HCT116 (cell line): ENCODE results near the gene NPEPL1. TPM values are rescaled to one million over a fixed set of nuclear protein-coding genes. Genes with fewer than 3 reads are reported as not detected.

ENCODE experiments used
- ATAC-seq: fragments of 200-7000 bp; cut with Tn5 transposase; 2 replicates; pipeline ENCODE4 v1.9.1; 2020; ENCODE audit warnings: mild to moderate bottlenecking, moderate library complexity
- BruUV-seq: library from RNA; stranded (reverse); fragments of 400-500 nt; replicated peaks from 2 replicates; lab custom pipeline; 2021; lab: Mats Ljungman, UMichigan
- CTCF ChIA-PET: fragments of 300-600 bp; sonication (Branson Sonifier 250); formaldehyde crosslinking; loops from one replicate; lab custom pipeline; 2021; ENCODE audit warnings: antibody characterized with exemption; lab: Charles Lee
- POLR2A ChIA-PET: fragments of 300-600, 350-600 bp; sonication (Branson Sonifier 250); formaldehyde crosslinking; loops from one replicate; lab custom pipeline; 2021; ENCODE audit warnings: antibody characterized with exemption; lab: Charles Lee
- RAD21 ChIA-PET, 2 experiments: fragments of 300-600 bp; sonication (Branson Sonifier 250); formaldehyde crosslinking; loops; one replicate each; lab custom pipeline; 2023; ENCODE audit warnings: low total read pairs in 2 of 2; ENCODE audit not compliant: uncharacterized antibody in 2 of 2, unreplicated experiment in 2 of 2, low non-redundant PET in 1 of 2; lab: Charles Lee
- DNase-seq: peaks from one replicate; pipeline ENCODE4 v3.0.0-alpha.2; 2010; ENCODE audit warnings: low read depth, low spot score
- H2AFZ ChIP-seq: fragments of 200-600 bp; shearing (Covaris generic), sonication (generic); 2 replicates; pipeline ENCODE4 v1.6.1; 2017; ENCODE audit warnings: low read depth, mixed run types, mixed read lengths, antibody characterized with exemption, low read length; ENCODE audit not compliant: poor library complexity, severe bottlenecking
- H3K27ac ChIP-seq: 2 replicates; pipeline ENCODE4 v1.5.1; 2012; ENCODE audit warnings: low read depth, low read length
- H3K27me3 ChIP-seq: fragments of 200-600 bp; sonication (generic); 2 replicates; pipeline ENCODE4 v1.6.1; 2016; ENCODE audit warnings: mixed run types, low read length, mixed read lengths; ENCODE audit not compliant: insufficient read depth
- H3K36me3 ChIP-seq, 2 experiments: fragments of 200-500 bp in 1 of 2; fragments of 200-600 bp in 1 of 2; sonication (Bioruptor generic) in 1 of 2; sonication (generic) in 1 of 2; 2 replicates each; pipeline versions ENCODE4 v1.5.1 to v1.6.1; 2014 to 2016; ENCODE audit warnings: low read length in 2 of 2, inconsistent platforms in 1 of 2, mixed read lengths in 1 of 2, mixed run types in 1 of 2; ENCODE audit not compliant: insufficient read depth in 2 of 2, control insufficient read depth in 1 of 2
- H3K4me1 ChIP-seq, 2 experiments: fragments of 200-600 bp in 1 of 2; sonication (generic) in 1 of 2; 2 replicates each; pipeline versions ENCODE4 v1.5.1 to v1.6.1; 2012 to 2017; ENCODE audit warnings: low read length in 2 of 2, inconsistent platforms in 1 of 2, mild to moderate bottlenecking in 1 of 2, mixed read lengths in 1 of 2, mixed run types in 1 of 2, moderate library complexity in 1 of 2; ENCODE audit not compliant: insufficient read depth in 2 of 2, control insufficient read depth in 1 of 2
- H3K4me2 ChIP-seq: fragments of 200-600 bp; sonication (generic); 2 replicates; pipeline ENCODE4 v1.6.1; 2017; ENCODE audit warnings: mixed run types, low read length, mixed read lengths
- H3K4me3 ChIP-seq, 2 experiments: fragments of 200-600 bp in 1 of 2; sonication (generic) in 1 of 2; replicated peaks in 1 of 2; 2 replicates each; pipeline ENCODE4 v1.5.1; 2011 to 2016; ENCODE audit warnings: low read length in 2 of 2, control low read depth in 1 of 2, low read depth in 1 of 2, mild to moderate bottlenecking in 1 of 2, mixed read lengths in 1 of 2, mixed run types in 1 of 2
- H3K79me2 ChIP-seq: fragments of 200-600 bp; sonication (generic); 2 replicates; pipeline ENCODE4 v1.6.1; 2017; ENCODE audit warnings: mild to moderate bottlenecking, mixed run types, low read length, moderate library complexity, mixed read lengths; ENCODE audit not compliant: insufficient read depth
- H3K9ac ChIP-seq: fragments of 200-600 bp; sonication (generic); 2 replicates; pipeline ENCODE4 v1.6.1; 2016; ENCODE audit warnings: low read length, mixed read lengths
- H3K9me2 ChIP-seq: fragments of 200-600 bp; sonication (generic), shearing (Covaris generic); 2 replicates; pipeline ENCODE4 v1.6.1; 2017; ENCODE audit warnings: mixed run types, mild to moderate bottlenecking, moderate library complexity; ENCODE audit not compliant: insufficient read depth
- H3K9me3 ChIP-seq, 2 experiments: fragments of 200-500 bp in 1 of 2; fragments of 200-600 bp in 1 of 2; sonication (Bioruptor generic) in 1 of 2; sonication (generic) in 1 of 2; 2 replicates each; pipeline ENCODE4 v1.6.1; 2014 to 2017; ENCODE audit warnings: low read length in 2 of 2, mixed read lengths in 2 of 2, inconsistent platforms in 1 of 2, low read depth in 1 of 2, mild to moderate bottlenecking in 1 of 2, mixed run types in 1 of 2, moderate library complexity in 1 of 2; ENCODE audit not compliant: control insufficient read depth in 1 of 2, insufficient read depth in 1 of 2
- H4K20me1 ChIP-seq: fragments of 200-600 bp; sonication (generic), shearing (Covaris generic); 2 replicates; pipeline ENCODE4 v1.6.1; 2017; ENCODE audit warnings: mixed run types, mild to moderate bottlenecking, moderate library complexity; ENCODE audit not compliant: insufficient read depth
- CBX3 ChIP-seq: IDR thresholded peaks from 2 replicates; pipeline ENCODE4 v1.6.1; 2012; ENCODE audit warnings: low read depth
- ELF1 ChIP-seq: IDR thresholded peaks from 2 replicates; pipeline ENCODE4 v1.6.1; 2012; ENCODE audit warnings: low read depth, borderline replicate concordance
- EZH2phosphoT487 ChIP-seq: fragments of 200-600 bp; IDR thresholded peaks from 2 replicates; pipeline ENCODE4 v1.6.1; 2018; ENCODE audit warnings: antibody characterized with exemption, borderline replicate concordance
- FOSL1 ChIP-seq: IDR thresholded peaks from 2 replicates; pipeline ENCODE4 v1.6.1; 2012; ENCODE audit warnings: low read depth
- SIN3A ChIP-seq: IDR thresholded peaks from 2 replicates; pipeline ENCODE4 v1.6.1; 2012; ENCODE audit warnings: low read depth
- SRF ChIP-seq: IDR thresholded peaks from 2 replicates; pipeline ENCODE4 v1.6.1; 2012; ENCODE audit warnings: low read depth
- YY1 ChIP-seq: IDR thresholded peaks from 2 replicates; pipeline ENCODE4 v1.6.1; 2011; ENCODE audit warnings: low read length, low read depth, moderate library complexity, mild to moderate bottlenecking; ENCODE audit not compliant: insufficient replicate concordance; ENCODE audit errors: extremely low read depth
- intact Hi-C: fragments of 100-400 bp; cut with micrococcal nuclease; formaldehyde crosslinking; loops from 2 replicates; pipeline ENCODE4 v1.10.0; 2022
- total RNA-seq: library from RNA; stranded (reverse); gene quantifications from one replicate; pipeline ENCODE4 v1.2.1, GENCODE V29; 2021; ENCODE audit not compliant: unreplicated experiment
- TF ChIP-seq, protein P1 (sequence below), 3 experiments: fragments of 200-600 bp in 1 of 3; sonication (generic) in 1 of 3; IDR thresholded peaks in 2 of 3; conservative IDR thresholded peaks in 1 of 3; 2 replicates each; pipeline ENCODE4 v1.5.1; 2012 to 2017; ENCODE audit warnings: low read depth in 2 of 3, low read length in 2 of 3, antibody characterized with exemption in 1 of 3, borderline replicate concordance in 1 of 3, control low read depth in 1 of 3, mild to moderate bottlenecking in 1 of 3, mixed read lengths in 1 of 3, mixed run types in 1 of 3, moderate library complexity in 1 of 3; ENCODE audit not compliant: insufficient read depth in 1 of 3
- TF ChIP-seq, protein P2 (sequence below): IDR thresholded peaks from 2 replicates; pipeline ENCODE4 v1.6.1; 2012; ENCODE audit warnings: low read depth

The NPEPL1 gene
- total RNA-seq, 1 experiment from 2014 or later: 16.6 TPM

DNA sequence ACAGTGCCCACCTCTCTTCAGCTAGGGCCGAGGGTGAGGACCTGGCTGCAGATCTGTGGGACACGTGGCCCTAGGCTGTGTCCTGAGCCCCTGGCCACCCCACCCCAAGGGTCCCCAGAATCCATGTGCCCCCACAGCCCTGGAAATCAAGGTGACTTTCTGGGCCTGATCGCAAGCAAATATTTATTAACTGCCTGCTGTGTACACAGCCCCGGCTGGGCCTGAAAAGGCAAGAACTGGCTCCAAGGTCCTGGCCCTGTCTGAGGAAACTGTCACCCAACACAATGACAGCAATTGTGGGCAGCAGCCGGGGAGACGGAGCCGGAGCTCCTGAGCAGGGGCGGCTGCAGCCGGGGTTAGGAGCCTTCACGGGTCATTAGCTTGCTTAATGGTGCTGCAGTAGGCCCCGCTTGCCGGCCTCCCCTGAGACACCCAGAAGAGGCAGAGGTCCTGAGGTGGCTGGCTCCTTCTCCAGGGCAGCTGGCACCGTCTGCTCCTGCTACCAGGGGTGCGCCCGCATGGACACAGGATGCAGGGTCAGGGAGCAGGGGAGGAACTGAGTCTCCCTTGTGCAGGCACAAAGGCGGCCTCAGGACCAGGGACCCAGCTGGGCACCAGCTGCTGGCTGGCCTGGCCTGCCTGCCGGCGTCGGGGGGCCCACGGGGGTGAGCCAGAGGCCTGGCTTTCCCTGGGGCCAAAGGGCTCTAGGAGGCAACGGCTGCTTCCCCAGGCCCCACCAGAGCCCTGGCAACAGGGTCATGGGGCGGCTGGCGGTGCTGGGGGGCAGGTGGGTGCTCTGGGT is 24.1 kb downstream of the NPEPL1 start:
- POLR2A ChIA-PET: no interaction called here
- Histone ChIP-seq H3K27me3 (no peaks in the 10 kb centered on the region), H4K20me1 (no peaks in the 10 kb centered on the region), H3K79me2 (no peaks in the 10 kb centered on the region), H2AFZ (no peak overlapping the region), H3K4me2 (no peak overlapping the region), H3K27ac (no peak overlapping the region), H3K36me3 (no peaks in the 10 kb centered on the region), H3K9me2 (no peaks in the 10 kb centered on the region), H3K4me1 (no peaks in the 10 kb centered on the region), H3K9me3 (no peaks in the 10 kb centered on the region), H3K9ac (no peak overlapping the region), H3K4me3 (no peak overlapping the region)
- intact Hi-C loops: no loop called here
- RAD21 ChIA-PET: no interaction called here
- no peak for DNase-seq
- TF ChIP-seq SRF: no peak
- TF ChIP-seq FOSL1: no peak
- no peak for ATAC-seq
- CTCF ChIA-PET: no interaction called here
- BruUV-seq: no TSS peak

DNA sequence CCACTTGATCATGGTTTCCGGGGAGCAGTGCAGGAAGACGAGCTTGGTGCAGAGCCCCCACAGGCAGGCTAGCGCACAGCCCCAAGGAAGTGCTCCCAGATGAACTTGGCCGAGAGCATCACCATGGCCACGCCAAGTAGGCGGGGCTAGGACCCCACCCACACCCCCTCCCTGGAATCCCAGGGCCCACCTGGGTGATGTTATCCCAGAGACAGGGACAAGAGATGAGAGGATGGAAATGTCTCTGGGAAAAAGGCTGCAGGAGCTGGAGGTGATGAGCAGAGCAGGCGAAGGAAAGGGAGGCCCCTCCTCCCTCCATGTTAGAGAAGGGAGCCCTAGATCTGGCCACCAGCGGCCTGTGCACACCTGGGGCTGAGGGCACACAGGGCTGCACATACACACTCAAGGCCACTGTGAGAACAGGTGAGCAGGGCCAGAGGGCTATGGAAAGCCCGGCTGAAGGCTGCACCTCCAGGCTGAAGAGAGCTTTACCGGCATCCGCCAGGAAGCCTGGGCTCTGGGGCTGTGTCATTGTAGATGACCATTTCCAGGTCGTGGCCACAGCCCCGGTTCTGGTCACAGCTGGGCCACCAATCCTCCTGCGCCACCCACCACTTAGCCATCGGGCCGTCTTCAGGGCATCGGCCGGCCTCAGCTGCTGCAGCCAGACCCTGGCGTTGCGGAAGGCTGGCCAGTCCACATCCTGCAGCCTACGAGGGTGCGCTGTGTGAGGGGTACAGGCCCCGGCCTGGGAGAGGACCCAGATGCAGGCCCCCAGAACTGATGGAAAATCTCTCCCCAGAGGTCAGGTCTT is 24.9 kb downstream of the NPEPL1 start:
- ChIA-PET CTCF (no interaction called here), POLR2A (no interaction called here), RAD21 (no interaction called here)
- no peak overlapping the region for H3K4me3 ChIP-seq
- no peaks in the 10 kb centered on the region for H3K36me3 ChIP-seq
- H3K79me2 ChIP-seq: no peaks in the 10 kb centered on the region
- no peak overlapping the region for H3K9ac ChIP-seq
- no peak overlapping the region for H2AFZ ChIP-seq
- no peak for ATAC-seq
- intact Hi-C loops: no loop called here
- no peak for DNase-seq
- H3K4me2 ChIP-seq: no peak overlapping the region
- H3K27me3 ChIP-seq: no peaks in the 10 kb centered on the region
- H4K20me1 ChIP-seq: no peaks in the 10 kb centered on the region
- H3K9me3 ChIP-seq: no peaks in the 10 kb centered on the region
- no TSS peak for BruUV-seq
- H3K4me1 ChIP-seq: no peaks in the 10 kb centered on the region
- no peaks in the 10 kb centered on the region for H3K9me2 ChIP-seq
- H3K27ac ChIP-seq: no peak overlapping the region
- TF ChIP-seq EZH2phosphoT487 (no peak), FOSL1 (no peak), SIN3A (no peak), CBX3 (no peak), ELF1 (no peak), YY1 (no peak)
- TF ChIP-seq, protein P1, sequence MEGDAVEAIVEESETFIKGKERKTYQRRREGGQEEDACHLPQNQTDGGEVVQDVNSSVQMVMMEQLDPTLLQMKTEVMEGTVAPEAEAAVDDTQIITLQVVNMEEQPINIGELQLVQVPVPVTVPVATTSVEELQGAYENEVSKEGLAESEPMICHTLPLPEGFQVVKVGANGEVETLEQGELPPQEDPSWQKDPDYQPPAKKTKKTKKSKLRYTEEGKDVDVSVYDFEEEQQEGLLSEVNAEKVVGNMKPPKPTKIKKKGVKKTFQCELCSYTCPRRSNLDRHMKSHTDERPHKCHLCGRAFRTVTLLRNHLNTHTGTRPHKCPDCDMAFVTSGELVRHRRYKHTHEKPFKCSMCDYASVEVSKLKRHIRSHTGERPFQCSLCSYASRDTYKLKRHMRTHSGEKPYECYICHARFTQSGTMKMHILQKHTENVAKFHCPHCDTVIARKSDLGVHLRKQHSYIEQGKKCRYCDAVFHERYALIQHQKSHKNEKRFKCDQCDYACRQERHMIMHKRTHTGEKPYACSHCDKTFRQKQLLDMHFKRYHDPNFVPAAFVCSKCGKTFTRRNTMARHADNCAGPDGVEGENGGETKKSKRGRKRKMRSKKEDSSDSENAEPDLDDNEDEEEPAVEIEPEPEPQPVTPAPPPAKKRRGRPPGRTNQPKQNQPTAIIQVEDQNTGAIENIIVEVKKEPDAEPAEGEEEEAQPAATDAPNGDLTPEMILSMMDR (IDR thresholded peaks at IDR 0.05 in 2 of 3, conservative IDR thresholded peaks at IDR 0.05 in 1 of 3; ENCODE audit: borderline replicate concordance in 1 of 3, insufficient read depth in 1 of 3, low read depth in 2 of 3, low read length in 2 of 3): no peak
- TF ChIP-seq, protein P2, sequence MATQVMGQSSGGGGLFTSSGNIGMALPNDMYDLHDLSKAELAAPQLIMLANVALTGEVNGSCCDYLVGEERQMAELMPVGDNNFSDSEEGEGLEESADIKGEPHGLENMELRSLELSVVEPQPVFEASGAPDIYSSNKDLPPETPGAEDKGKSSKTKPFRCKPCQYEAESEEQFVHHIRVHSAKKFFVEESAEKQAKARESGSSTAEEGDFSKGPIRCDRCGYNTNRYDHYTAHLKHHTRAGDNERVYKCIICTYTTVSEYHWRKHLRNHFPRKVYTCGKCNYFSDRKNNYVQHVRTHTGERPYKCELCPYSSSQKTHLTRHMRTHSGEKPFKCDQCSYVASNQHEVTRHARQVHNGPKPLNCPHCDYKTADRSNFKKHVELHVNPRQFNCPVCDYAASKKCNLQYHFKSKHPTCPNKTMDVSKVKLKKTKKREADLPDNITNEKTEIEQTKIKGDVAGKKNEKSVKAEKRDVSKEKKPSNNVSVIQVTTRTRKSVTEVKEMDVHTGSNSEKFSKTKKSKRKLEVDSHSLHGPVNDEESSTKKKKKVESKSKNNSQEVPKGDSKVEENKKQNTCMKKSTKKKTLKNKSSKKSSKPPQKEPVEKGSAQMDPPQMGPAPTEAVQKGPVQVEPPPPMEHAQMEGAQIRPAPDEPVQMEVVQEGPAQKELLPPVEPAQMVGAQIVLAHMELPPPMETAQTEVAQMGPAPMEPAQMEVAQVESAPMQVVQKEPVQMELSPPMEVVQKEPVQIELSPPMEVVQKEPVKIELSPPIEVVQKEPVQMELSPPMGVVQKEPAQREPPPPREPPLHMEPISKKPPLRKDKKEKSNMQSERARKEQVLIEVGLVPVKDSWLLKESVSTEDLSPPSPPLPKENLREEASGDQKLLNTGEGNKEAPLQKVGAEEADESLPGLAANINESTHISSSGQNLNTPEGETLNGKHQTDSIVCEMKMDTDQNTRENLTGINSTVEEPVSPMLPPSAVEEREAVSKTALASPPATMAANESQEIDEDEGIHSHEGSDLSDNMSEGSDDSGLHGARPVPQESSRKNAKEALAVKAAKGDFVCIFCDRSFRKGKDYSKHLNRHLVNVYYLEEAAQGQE: no peak
